NB4 (cell line): ENCODE results near the gene OR2M3.

ENCODE experiments used
- CTCF ChIP-seq: IDR thresholded peaks from one replicate; pipeline ENCODE4 v1.5.1; 2012; ENCODE audit warnings: low read depth, low read length
- MAX ChIP-seq: IDR thresholded peaks from 2 replicates; pipeline ENCODE4 v1.6.1; 2011; ENCODE audit warnings: low read depth, low read length
- POLR2A ChIP-seq: IDR thresholded peaks from 2 replicates; pipeline ENCODE4 v1.6.1; 2011; ENCODE audit warnings: mild to moderate bottlenecking; ENCODE audit not compliant: insufficient read length; ENCODE audit errors: extremely low read depth

DNA sequence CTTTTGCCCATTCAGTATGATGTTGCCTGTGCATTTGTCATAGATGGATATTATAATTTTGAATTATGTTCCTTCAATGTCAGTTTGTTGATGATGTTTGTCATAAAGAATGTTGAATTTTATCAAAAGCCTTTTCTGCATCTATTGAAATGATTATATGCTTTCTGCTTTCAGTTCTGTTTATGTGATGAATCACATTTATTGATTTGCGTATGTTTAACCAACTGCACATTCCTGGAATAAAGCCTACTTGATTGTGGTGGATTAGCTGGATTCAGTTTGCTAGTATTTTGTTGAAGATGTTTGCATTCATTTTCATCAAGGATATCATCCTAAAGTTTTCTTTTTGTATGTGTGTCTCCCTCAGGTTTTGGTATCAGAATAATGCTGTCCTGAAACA, 28.5 kb downstream of the OR2M3 start:
- no peak for TF ChIP-seq CTCF
- TF ChIP-seq POLR2A: no peak
- no peak for TF ChIP-seq MAX
